CD4-positive, alpha-beta T cell (primary cell): ENCODE results near the gene CYP19A1. TPM values are rescaled to one million over a fixed set of nuclear protein-coding genes. Genes with fewer than 3 reads are reported as not detected.

Source experiments
- ATAC-seq: fragments of 200-7000 bp; cut with Tn5 transposase; one replicate; pipeline ENCODE4 v1.10.0; 2022; ENCODE audit warnings: mild to moderate bottlenecking; ENCODE audit not compliant: poor library complexity
- CTCF ChIA-PET: fragments of 350-600 bp; sonication (Branson Sonifier 250); formaldehyde crosslinking; loops from one replicate; lab custom pipeline; 2021; ENCODE audit warnings: antibody characterized with exemption, inconsistent platforms; lab: Charles Lee
- POLR2A ChIA-PET: fragments of 350-600 bp; sonication (Branson Sonifier 250); formaldehyde crosslinking; loops from one replicate; lab custom pipeline; 2021; ENCODE audit warnings: antibody characterized with exemption, inconsistent platforms; lab: Charles Lee
- DNase-seq, 14 experiments: peaks; one replicate each; pipeline ENCODE4 v3.0.0-alpha.2; 2013 to 2020; ENCODE audit warnings: mixed read lengths in 2 of 14
- H3K27ac ChIP-seq, 2 donors: one replicate each; pipeline versions ENCODE4 v1.5.1 to v1.7.0; 2013; ENCODE audit warnings: low read length in 2 of 2, low read depth in 1 of 2, mild to moderate bottlenecking in 1 of 2
- H3K27me3 ChIP-seq, 2 experiments: 1 replicate in 1 of 2; 2 replicates in 1 of 2; pipeline versions ENCODE4 v1.6.1 to v1.7.0; 2013; ENCODE audit warnings: low read length in 2 of 2, control low read depth in 1 of 2, mild to moderate bottlenecking in 1 of 2, moderate library complexity in 1 of 2; ENCODE audit not compliant: insufficient read depth in 2 of 2, control insufficient read depth in 1 of 2
- H3K36me3 ChIP-seq: one replicate; pipeline ENCODE4 v1.6.1; 2013; ENCODE audit warnings: low read length, control low read depth; ENCODE audit not compliant: insufficient read depth
- H3K4me1 ChIP-seq: one replicate; pipeline ENCODE4 v1.6.1; 2013; ENCODE audit warnings: low read length, control low read depth; ENCODE audit not compliant: insufficient read depth
- H3K4me3 ChIP-seq: one replicate; pipeline ENCODE4 v1.5.1; 2013; ENCODE audit warnings: mild to moderate bottlenecking, low read length, moderate library complexity
- H3K9me3 ChIP-seq, 2 experiments: 1 replicate in 1 of 2; 2 replicates in 1 of 2; pipeline versions ENCODE4 v1.6.1 to v1.7.0; 2013; ENCODE audit warnings: low read length in 2 of 2, mild to moderate bottlenecking in 2 of 2, control low read depth in 1 of 2, moderate library complexity in 1 of 2; ENCODE audit not compliant: control insufficient read depth in 1 of 2, insufficient read depth in 1 of 2
- H3K27ac Mint-ChIP-seq: one replicate; pipeline ENCODE4 v1.8.0; 2020; ENCODE audit warnings: mixed read lengths
- H3K27me3 Mint-ChIP-seq: one replicate; pipeline ENCODE4 v1.8.0; 2021; ENCODE audit warnings: mixed read lengths
- H3K36me3 Mint-ChIP-seq: one replicate; pipeline ENCODE4 v1.8.0; 2021; ENCODE audit warnings: low read depth, mixed read lengths
- H3K4me1 Mint-ChIP-seq: one replicate; pipeline ENCODE4 v1.8.0; 2021; ENCODE audit warnings: low read depth, mixed read lengths
- H3K4me3 Mint-ChIP-seq: one replicate; pipeline ENCODE4 v1.8.0; 2020; ENCODE audit warnings: mild to moderate bottlenecking, mixed read lengths
- H3K9me3 Mint-ChIP-seq: one replicate; pipeline ENCODE4 v1.8.0; 2020; ENCODE audit warnings: mixed read lengths
- CTCF ChIP-seq: fragments of 200-600 bp; IDR thresholded peaks from one replicate; pipeline ENCODE4 v1.8.0; 2022; ENCODE audit warnings: antibody characterized with exemption, mild to moderate bottlenecking
- intact Hi-C, 2 experiments: fragments of 100-400 bp; cut with DNase I in 1 of 2; cut with micrococcal nuclease in 1 of 2; formaldehyde crosslinking; loops; one replicate each; pipeline versions ENCODE4 v1.15.1 to v1.9.0; 2023 to 2025; cut with DNase I, micrococcal nuclease
- total RNA-seq, 174 experiments: library from RNA in 2 of 174; stranded (reverse) in 2 of 174; gene quantifications; one replicate each; pipeline ENCODE4 v1.2.3 and lab custom pipeline; 2021 to 2026

CYP19A1 gene
- total RNA-seq, 2 experiments from 2014 or later = not detected

GRCh38 chr15:51323749-51324148, 14.6 kb downstream of the CYP19A1 start:
- DNase-seq = no peak
- Mint-ChIP-seq H3K9me3 (no peaks in the 10 kb centered on the region), H3K4me1 (no peaks in the 10 kb centered on the region), H3K36me3 (no peaks in the 10 kb centered on the region), H3K4me3 (no peak overlapping the region), H3K27me3 (no peaks in the 10 kb centered on the region), H3K27ac (no peak overlapping the region)
- H3K4me1 ChIP-seq = no peaks in the 10 kb centered on the region
- POLR2A ChIA-PET = no interaction called here
- H3K27ac ChIP-seq = no peak overlapping the region
- no peak for ATAC-seq
- intact Hi-C loops = no loop called here
- H3K4me3 ChIP-seq = no peak overlapping the region
- no peaks in the 10 kb centered on the region for H3K36me3 ChIP-seq
- H3K27me3 ChIP-seq = no peaks in the 10 kb centered on the region
- TF ChIP-seq CTCF = no peak
- CTCF ChIA-PET = no interaction called here
- no peaks in the 10 kb centered on the region for H3K9me3 ChIP-seq

- Histone ChIP-seq H3K4me3 (no peak overlapping the region), H3K9me3 (no peaks in the 10 kb centered on the region), H3K36me3 (no peaks in the 10 kb centered on the region), H3K4me1 (no peaks in the 10 kb centered on the region), H3K27ac (no peak overlapping the region), H3K27me3 (no peaks in the 10 kb centered on the region)
- ATAC-seq = no peak
- intact Hi-C loops = no loop called here
- H3K27me3 Mint-ChIP-seq = no peaks in the 10 kb centered on the region
- TF ChIP-seq CTCF = no peak
- peak in 2 of 14 experiments; percentile 8 to 33 for DNase-seq
- ChIA-PET CTCF (no interaction called here), POLR2A (no interaction called here)
- H3K4me1 Mint-ChIP-seq = no peaks in the 10 kb centered on the region
- H3K4me3 Mint-ChIP-seq = no peak overlapping the region
- no peaks in the 10 kb centered on the region for H3K36me3 Mint-ChIP-seq
- H3K27ac Mint-ChIP-seq = no peak overlapping the region
- H3K9me3 Mint-ChIP-seq = no peaks in the 10 kb centered on the region
Measured at GRCh38 chr15:51322621-51323296, 15.6 kb downstream of the CYP19A1 start.

GRCh38 chr15:51321316-51321715, 17.1 kb downstream of the CYP19A1 start:
- H3K9me3 ChIP-seq = no peaks in the 10 kb centered on the region
- Mint-ChIP-seq H3K27ac (no peak overlapping the region), H3K4me3 (no peak overlapping the region), H3K27me3 (no peaks in the 10 kb centered on the region), H3K9me3 (no peaks in the 10 kb centered on the region), H3K4me1 (no peaks in the 10 kb centered on the region), H3K36me3 (no peaks in the 10 kb centered on the region)
- TF ChIP-seq CTCF = no peak
- no peak overlapping the region for H3K27ac ChIP-seq
- ChIA-PET CTCF (no interaction called here), POLR2A (no interaction called here)
- no peak overlapping the region for H3K4me3 ChIP-seq
- H3K4me1 ChIP-seq = no peaks in the 10 kb centered on the region
- intact Hi-C loops = no loop called here
- DNase-seq = no peak
- no peaks in the 10 kb centered on the region for H3K36me3 ChIP-seq
- H3K27me3 ChIP-seq = no peaks in the 10 kb centered on the region
- ATAC-seq = no peak
